ENCODE data around the gene SGCD.

Gene SGCD

DNA sequence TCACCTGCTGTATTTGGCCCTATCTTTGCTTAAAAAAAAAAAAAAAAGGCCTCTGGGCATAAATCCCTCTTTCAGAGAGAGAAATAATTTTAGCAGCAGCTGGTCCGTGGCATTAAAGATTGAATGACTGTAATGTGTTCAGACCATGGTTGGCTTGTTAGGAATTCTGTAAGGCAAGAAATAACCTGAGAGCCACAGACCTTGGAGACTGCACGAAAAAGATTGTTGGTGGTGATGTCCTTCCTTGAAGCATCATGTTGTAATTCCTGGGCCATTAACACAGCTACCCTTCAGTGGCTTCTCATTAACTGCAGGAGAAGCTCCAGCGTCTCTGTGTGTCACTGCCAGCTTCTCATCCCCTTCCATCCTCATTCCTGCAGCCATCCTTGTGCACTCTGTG lies 79.0 kb downstream of the SGCD start:
- FAIRE-seq = no peak

DNA sequence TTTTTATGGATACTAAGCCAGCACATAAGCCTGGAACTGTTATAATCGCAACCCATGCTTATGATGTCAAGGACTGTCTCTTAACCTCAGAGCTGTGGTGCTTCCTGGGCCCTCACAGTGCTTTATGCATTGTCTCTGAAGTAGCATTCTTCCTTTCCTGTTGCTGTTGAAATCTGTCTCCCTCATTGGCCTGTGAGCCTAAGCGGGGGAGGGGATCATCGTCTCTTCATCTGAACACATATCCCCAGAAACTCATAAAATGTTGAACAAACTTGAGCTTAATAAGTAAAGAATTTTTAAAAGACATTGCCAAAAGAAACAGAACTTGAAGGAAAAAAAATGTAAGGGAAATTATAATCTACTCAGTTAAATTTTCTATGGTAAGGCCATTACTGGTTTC lies 80.3 kb downstream of the SGCD start:
- FAIRE-seq = no peak

DNA sequence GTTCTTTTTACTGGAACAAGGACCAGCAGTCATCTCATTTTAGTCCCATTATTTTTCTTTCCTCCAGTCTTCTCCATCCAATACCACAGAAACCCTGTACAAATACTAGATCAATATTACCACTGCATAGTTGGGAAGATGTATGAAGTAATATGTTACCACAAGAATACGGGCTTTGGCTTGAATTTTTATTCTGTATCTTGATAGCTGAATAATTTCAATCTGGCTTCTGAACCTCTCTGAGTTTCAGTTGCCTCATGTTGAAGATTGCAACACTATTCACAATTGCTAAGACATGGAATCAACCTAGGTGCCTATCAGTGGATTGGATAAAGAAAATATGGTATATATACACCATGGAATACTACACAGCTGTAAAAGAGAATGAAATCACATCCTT lies 82.9 kb downstream of the SGCD start:
- no peak for FAIRE-seq

DNA sequence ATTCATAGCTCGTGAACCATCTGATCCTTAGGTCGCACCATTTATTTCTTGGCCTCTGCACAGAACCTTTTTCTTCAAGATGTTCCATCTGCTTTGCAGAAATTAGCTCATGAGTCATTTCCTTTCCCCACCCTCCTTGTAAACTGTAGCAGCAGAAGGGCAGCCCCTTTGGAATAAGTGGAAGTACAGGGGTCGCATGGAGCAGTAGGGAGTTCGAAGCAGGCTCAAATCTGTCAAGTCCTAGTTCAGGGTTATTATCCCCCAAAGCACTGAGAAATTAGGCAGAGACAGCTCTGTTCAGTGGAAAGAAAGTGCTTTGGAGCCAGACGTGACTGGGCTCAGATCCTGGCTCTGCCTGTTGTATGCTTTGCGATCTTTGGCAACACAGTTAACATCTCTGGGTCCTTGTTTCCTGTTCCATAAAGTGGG lies 84.2 kb downstream of the SGCD start:
- FAIRE-seq = no peak

DNA sequence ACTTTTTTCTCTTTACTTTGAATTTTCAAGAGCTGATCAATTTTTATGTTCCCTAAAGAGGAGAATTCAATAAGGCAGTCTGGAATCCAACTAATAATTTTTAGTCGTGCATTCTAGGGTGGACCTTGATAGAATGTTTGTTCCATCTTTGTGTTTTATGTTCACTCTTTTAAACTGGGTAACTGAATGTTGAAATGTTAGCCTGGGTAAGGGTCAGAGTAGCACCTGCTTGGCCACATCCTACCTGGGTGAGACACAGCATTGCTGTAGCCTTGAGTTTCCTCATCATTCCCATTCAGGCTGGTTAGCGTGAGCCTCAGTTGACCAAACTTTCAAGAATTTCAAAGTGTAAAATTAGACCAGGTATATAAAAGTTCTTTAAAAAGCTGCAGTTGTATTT lies 85.0 kb downstream of the SGCD start:
- no peak for FAIRE-seq

DNA sequence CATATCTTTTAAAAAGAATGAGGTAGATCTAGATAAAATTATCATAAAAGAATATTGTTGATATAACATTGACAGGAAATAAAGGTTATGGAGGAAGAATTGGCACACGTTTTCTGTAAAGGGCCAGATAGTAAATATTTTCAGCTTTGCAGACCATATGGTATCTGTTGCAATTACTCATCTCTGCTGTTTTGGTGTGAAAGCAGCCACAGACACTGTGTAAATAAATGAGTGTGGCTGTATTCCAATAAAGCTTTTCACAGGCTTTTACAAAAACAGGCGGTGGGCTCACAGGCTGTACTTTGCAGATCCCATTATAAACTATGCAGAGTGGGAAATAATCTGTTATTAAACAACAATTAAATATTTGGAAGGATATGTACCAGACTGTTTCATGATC lies 87.4 kb downstream of the SGCD start:
- FAIRE-seq = no peak

DNA sequence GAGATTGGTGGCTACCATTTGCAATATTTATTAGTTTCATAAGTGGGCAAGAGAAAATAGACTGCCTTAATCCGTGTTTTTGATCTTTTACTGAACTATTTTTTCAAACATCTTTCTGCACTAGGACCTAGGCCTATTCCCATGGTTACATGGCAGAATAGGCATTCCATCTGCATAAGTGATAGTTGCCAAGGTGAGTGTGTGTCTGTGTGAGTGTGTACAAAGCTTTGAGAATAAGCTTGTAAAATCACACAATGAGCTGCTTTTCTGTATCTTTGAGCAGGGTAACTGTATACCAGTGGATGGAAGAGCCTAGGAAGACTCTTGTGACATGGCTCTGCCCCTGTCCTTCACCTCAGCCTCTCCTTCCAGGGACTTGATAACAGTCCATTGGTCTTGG lies 92.7 kb downstream of the SGCD start:
- no peak for FAIRE-seq

DNA sequence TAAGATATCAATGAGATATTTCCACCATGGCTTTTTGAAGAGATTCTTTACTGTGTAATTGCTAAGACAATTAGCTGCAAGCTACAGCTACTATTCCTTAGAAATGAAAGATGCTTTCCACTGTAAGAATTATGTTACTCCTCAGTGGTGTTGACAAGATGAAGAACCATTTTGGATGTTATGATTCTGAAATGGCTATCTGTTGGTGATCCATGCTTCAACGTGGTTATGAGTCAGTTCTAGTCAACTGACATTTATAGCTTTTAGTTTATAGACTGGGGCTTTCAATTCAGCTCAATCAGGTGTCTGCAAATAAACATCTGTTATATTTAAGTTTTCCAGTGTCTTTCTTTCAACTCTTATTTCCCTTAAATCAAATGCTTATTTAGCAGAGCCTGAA lies 93.7 kb downstream of the SGCD start:
- FAIRE-seq = no peak

DNA sequence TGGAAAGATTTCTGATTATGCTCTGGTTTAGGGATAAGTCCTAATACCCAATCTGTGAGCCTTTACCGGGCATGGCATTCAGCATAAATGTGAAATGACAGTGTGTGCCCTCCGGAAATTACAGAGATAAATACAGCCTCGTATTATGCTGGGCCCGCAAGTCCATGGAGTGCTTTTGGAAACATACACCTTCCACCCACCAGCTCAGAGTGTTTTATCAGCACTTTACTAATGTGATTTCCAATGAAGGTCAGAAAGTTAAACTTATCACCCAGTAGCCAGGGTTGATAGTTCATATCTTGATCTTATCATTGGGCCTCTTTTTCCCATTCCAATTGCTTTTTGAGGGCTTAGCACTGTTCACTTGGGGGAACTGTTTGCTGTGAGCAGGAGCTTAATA lies 94.8 kb downstream of the SGCD start:
- no peak for FAIRE-seq

DNA sequence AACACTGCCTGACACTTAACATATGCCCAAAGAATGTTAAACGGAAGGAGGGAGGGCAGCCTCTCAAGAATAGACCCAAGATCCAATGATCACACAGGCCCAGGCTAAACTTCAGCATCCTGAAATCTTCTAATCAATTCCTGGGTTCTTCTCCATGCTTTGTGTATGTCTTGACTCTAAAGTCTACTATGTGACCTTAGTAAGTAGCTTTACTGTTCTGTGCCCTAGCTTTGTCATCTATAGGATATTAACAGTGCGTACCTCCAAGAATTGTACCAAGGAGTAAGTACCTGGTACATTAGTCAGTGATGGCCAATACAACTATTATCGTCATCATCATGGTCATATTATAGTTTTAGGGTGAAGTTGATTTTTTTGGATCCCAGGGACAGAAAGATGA lies 96.6 kb downstream of the SGCD start:
- FAIRE-seq = no peak

DNA sequence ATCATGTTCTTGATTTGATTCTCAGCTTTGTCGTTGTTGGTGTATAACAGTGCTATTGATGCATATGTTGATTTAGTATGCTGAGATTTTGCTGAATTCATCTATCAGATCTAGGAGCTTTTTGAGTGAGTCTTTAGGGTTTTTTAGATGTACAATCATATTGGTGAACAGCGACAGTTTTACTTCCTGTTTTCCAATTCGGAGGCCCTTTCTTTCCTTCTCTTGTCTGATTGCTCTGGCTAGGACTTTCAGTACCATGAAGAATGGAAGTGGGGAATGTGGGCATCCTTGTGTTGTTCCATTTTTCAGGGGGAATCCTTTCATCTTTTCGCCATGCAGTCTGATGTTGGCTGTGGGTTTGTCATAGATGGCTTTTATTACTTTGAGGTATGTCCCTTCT lies 100.4 kb downstream of the SGCD start:
- FAIRE-seq = no peak

DNA sequence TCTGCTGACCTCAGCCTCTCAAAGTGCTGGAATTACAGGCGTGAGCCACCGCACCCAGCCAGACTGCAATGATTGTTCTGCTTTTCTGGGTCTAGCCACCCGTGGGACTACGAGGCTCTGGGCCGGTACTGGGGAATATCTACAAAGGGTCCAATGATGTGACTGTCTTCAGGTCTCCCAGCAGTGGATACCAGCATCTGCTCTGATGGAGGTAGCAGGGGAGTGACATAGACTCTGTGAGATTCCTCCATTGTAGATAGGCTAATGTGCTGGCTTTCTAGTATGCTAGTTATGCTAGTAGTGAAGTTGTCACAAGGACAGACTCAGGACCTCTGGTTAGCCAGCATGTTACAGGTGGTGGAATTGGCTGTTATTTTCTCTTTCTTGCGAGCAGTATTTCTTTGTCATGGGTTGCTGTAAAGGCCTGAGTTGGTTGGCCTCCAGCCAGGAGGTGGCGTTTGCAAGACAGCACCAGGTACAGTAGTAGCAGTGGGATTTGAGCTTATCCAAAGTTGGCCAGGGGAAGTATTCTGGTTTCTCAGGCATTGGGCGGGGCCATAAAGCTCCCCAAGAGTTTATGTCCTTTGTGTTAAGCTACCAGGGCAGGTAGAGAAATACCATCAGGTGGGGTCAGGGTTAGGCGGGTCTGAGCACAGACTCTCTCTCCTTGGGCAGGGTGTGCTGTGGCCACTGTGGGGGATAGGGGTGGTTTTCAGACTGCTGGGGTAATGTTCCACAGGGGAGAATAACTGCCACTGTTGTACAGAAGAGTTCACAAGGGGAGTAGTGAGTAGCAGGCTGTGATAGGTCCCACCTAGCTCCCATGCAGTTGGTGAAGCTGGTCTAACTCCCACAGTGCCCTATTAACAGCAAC lies 105.2 kb downstream of the SGCD start:
- FAIRE-seq = no peak

DNA sequence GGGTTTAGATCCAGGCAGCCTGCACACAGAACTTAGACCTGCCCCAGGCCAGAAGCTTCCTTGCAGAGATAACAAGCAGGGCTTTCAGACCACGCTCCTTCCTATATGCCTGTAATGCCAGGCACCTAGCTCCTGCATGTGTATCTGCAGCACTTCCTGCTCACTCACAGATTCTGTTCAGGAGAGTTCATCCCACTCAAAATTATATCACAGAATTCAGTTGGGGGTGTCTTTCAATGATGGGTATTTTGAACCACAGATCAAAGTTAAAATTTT lies 105.8 kb downstream of the SGCD start:
- FAIRE-seq = no peak

DNA sequence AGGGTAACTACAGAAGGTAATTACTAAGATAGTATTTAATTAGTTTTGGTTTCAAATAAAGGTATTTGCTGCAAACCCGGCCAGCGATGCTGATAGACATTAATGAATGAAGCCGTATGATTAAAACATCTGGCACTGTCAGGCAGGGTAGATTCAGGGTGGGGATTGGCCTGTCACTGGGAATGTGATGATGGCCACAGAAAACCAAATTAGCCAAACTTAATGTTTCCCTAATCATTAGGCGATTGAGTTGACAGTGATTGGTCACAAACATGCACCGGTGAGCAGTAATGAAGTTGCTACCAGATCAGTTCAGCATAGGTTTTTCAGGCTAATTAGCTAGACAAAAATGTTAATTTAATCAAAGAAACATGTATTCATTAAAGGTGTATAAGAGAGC lies 107.5 kb downstream of the SGCD start:
- FAIRE-seq = no peak

DNA sequence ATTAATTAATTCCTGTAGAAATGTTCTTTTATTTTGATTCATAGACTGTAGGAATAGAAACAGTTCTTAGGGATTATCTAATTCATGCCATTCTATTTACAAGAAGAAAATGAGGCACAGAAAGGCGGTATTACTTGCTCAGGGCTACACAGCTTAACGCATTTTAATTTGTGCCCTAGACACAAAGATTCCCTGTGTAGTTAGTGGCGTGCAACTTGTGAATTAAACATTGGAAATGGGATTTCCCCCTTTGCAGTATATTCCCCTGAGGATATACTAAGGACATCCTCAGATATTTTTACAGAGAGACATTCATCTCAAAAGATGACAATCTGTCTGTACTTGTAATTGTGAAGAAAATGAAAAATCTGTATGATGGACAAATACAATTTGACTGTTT lies 108.1 kb downstream of the SGCD start:
- no peak for FAIRE-seq

DNA sequence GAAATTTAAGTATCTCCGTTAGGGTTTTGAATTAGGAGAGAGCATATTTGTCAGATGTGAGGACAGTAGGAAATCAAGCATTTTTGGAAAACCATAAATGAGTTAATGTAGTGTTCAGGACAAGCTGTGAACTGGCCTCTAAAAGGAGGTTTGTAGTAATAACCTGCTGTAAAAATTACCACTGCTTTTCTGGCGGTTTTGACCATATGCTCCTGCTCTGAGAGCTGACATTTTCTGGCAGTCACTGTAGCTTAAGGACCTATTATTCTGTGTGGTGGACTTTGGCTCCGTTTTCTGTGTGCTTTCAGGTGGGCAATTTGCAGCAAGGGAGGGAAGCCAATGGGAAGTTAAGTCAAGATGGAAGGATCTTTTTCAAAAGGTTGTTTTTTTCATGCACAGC lies 111.1 kb downstream of the SGCD start:
- no peak for FAIRE-seq

DNA sequence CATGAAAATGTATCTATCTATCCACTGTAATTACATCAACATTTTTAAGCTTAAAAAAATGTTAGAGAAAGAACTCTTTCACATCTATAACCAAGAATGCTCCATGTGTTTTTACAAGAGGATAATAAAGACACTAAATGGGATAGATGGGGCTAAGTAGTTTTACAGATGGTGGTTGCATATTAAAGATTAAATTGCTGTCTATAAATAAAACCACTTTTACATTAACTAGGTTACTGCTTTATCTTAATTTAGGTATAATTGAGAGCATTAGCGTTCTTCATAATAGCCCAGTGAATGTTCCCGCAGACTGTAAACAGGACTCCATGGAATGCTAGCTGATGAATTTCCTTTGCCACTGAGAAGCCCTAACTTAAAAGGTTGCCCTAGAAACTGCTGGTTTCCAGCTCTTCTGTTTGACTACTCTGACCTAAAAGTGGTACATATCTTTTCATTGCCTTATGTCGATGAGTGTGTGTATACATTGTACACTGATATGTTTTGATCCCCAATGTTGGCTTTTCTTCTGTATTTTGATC lies 117.9 kb downstream of the SGCD start:
- FAIRE-seq = no peak

DNA sequence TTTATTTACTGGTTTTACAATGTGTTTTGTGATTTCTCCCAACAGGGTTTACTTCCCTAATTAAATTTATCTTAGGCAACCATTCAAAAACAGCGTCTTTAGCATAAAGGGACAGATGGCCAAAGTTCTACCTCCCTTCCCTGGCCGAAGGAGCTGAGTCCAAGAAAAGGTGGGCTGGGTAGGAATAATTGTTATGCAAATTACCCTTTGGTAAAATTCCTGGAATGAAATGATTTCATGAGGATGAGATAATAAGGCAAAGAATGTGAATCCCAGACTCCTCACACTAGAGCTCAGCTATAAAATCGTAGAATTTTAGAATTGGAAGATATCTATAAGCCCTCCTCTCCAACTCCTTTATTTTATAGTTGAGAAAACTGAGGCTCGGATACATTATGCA lies 119.6 kb downstream of the SGCD start:
- FAIRE-seq = no peak

DNA sequence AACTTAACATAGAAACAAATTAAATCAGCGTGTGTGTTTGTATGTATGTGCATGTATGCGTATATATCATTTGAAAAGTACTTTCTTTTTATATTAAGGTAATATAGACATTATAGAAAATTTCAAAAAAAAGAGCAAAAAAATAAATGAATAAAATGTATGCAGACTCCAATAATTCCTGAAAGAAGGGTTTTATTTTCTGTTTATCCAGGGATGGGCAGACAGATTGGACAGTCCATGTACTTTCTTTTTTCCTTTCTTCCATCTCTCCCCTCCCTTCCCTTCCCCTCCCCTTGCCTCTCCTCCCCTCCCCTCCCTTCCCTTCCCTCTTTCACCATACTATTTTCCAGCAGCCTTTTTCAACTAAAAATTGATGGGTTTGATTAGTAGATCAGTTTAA lies 123.8 kb downstream of the SGCD start:
- FAIRE-seq = no peak

DNA sequence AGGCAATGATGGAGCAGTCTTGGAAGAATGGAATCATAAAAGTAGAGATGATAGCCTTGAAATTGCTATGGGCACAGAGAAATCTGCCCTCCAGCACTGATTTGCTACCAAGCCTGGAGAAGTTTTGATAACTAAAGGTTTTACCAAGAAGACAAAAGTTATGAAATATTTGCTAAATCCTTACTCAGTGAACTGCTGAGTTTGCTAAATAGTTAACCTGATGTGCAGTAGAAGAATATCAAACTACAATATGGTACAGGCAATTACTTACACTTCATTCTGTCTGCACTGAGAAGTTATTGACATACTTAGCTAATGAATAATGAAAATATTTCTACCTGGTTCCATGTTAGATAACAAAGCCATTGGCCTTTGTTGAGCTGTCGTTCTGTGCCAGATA lies 124.5 kb downstream of the SGCD start:
- FAIRE-seq = no peak

DNA sequence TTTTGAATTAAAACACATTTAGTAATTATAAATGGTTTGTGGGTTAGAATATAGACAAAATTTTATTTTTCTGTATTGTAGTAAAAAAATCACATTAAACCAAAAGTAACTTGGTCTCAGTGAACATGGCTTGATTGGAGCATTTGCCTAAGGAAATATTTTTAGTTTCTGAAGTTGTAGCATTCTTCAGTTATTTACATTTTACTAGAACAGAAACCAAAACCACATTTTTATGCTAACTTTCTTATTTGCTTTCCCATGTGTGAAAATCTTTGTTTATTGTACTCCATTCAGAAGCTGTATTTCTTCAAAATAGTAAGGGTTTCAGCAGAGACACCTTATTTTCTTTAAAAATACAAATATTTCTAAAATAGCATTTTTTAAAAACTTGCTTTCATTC lies 129.9 kb downstream of the SGCD start:
- FAIRE-seq = no peak

DNA sequence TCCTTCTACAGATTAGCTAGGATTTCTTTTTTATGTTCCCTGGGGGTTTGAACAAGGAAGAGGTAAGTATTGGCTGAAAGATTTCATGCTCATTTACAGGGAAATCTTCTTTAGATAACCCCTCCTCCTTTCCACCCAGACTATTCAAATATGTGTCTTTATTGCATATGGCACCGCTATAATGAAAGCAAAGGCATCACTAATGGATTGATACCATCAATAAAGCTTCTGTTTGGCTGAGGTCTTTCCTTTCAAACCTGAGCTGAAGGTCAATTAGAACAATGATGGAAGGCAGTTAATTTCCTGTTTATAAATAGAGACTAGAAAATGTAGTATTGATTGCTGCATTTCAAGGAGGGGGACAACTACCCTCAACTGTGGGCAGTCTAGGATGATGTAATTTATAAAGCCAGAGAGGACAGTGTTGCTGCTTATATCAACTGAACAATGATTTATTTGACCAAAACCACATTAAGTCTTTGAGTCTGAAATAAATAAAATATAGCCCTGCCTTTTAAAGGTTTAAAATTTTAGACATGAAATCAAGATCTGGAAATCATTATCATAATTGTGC lies 132.9 kb downstream of the SGCD start:
- no peak for FAIRE-seq

DNA sequence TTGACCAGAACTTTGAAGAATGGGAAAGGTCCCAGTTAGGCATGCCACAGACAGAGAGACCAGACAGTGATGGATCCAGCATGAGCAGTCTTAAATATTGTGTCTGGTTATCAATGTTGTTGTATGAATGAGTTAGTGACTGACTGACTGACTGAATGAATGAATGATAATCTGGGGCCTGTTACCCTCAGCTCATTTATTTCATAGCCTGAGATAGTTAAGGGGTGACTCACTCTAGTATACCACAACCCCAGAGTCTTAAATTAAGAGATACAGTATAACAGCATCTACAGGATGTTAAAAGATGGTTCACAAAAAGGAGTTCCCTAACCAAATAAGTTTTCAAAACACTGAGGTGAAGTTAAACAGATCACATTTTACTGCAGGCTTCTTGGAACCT lies 133.5 kb downstream of the SGCD start:
- no peak for FAIRE-seq

DNA sequence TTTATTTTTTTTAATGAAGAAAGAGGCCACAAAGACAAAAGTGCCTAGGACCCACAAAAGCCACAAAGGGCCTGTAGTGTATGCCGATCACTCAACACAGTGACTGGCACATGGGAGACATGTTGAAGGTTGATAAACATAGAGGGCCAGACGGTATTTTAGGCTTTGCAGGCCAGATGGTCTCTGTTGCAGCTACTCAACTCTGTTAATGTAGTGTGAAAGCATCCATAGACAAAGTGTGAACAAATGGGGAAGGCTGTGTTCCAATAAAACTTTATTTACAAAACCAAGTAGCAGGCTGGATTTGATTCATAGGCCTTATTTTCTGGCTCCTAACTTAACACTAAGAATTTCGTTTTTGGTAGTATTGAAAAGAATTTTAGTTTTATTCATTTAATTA lies 139.9 kb downstream of the SGCD start:
- FAIRE-seq = no peak

DNA sequence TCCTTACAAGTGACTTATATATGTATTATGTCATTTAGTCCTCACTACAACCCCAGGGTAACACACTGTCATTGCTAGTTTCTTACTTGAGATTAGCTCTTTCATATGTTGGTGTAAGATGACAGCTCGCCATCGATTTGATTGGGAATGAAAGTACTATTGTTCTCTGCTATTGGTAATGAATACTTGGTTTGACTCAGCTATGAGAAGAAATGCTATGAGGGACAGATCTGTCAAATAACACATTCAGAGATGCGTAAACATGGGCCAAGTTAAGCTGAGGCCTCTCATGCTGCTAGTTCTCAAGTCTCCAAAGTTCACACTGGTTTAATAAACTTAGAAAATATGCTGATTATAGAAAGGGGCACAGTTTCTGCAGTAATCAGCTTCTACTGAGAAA lies 142.7 kb downstream of the SGCD start:
- FAIRE-seq = no peak

Data from G401.6 (cell line).